SJSA1 (cell line): Measurements from ENCODE around the gene IL1RAPL1. TPM values are rescaled to one million over a fixed set of nuclear protein-coding genes. Genes with fewer than 3 reads are reported as not detected.

Experiments
- DNase-seq, 2 experiments: peaks; one replicate each; pipeline ENCODE4 v3.0.0-alpha.2; 2015 to 2020; ENCODE audit warnings: low spot score in 2 of 2, low read depth in 1 of 2
- H3K27ac ChIP-seq: fragments of 250-450 bp; sonication (Bioruptor Pico); 2 replicates; pipeline ENCODE4 v1.5.1; 2020; ENCODE audit warnings: mild to moderate bottlenecking, moderate library complexity
- H3K27me3 ChIP-seq: fragments of 250-450 bp; sonication (Bioruptor Pico); replicated peaks from 2 replicates; pipeline ENCODE4 v1.5.1; 2020; ENCODE audit warnings: mild to moderate bottlenecking, moderate library complexity
- H3K36me3 ChIP-seq: fragments of 250-450 bp; sonication (Bioruptor Pico); 2 replicates; pipeline ENCODE4 v1.5.1; 2020; ENCODE audit warnings: mild to moderate bottlenecking
- H3K4me1 ChIP-seq: fragments of 250-450 bp; sonication (Bioruptor Pico); replicated peaks from 2 replicates; pipeline ENCODE4 v1.6.1; 2021; ENCODE audit warnings: mild to moderate bottlenecking
- H3K4me3 ChIP-seq: fragments of 250-450 bp; sonication (Bioruptor Pico); 2 replicates; pipeline ENCODE4 v1.5.1; 2020; ENCODE audit warnings: mild to moderate bottlenecking
- H3K9me3 ChIP-seq: fragments of 250-450 bp; sonication (Bioruptor Pico); replicated peaks from 2 replicates; pipeline ENCODE4 v1.5.1; 2020; ENCODE audit warnings: mild to moderate bottlenecking
- total RNA-seq: library from RNA; depleted of rRNA; stranded (reverse); fragments of >200 nt; shearing (Covaris generic); gene quantifications from 2 replicates; pipeline ENCODE4 v1.2.3, GENCODE V29; 2014

Gene IL1RAPL1
- total RNA-seq, 1 experiment from 2014 or later = not detected

GRCh38 chrX:29453333-29453732 is 866.1 kb downstream of the IL1RAPL1 start:
- Histone ChIP-seq H3K4me3 (no peak overlapping the region), H3K27me3 (no peaks in the 10 kb centered on the region), H3K4me1 (no peaks in the 10 kb centered on the region), H3K27ac (no peak overlapping the region), H3K36me3 (no peaks in the 10 kb centered on the region), H3K9me3 (no peaks in the 10 kb centered on the region)
- DNase-seq = no peak

GRCh38 chrX:29455702-29456101 is 868.5 kb downstream of the IL1RAPL1 start:
- Histone ChIP-seq H3K27me3 (no peaks in the 10 kb centered on the region), H3K36me3 (no peaks in the 10 kb centered on the region), H3K4me3 (no peak overlapping the region), H3K9me3 (no peaks in the 10 kb centered on the region), H3K4me1 (no peaks in the 10 kb centered on the region), H3K27ac (no peak overlapping the region)
- DNase-seq = no peak

GRCh38 chrX:29461039-29461438 is 873.8 kb downstream of the IL1RAPL1 start:
- no peaks in the 10 kb centered on the region for H3K27me3 ChIP-seq
- H3K36me3 ChIP-seq = no peaks in the 10 kb centered on the region
- no peaks in the 10 kb centered on the region for H3K4me1 ChIP-seq
- no peaks in the 10 kb centered on the region for H3K9me3 ChIP-seq
- H3K27ac ChIP-seq = no peak overlapping the region
- DNase-seq = no peak
- no peak overlapping the region for H3K4me3 ChIP-seq

GRCh38 chrX:29466456-29466855 is 879.2 kb downstream of the IL1RAPL1 start:
- no peaks in the 10 kb centered on the region for H3K27me3 ChIP-seq
- no peak overlapping the region for H3K27ac ChIP-seq
- H3K36me3 ChIP-seq = no peaks in the 10 kb centered on the region
- H3K9me3 ChIP-seq = no peaks in the 10 kb centered on the region
- H3K4me1 ChIP-seq = no peaks in the 10 kb centered on the region
- no peak overlapping the region for H3K4me3 ChIP-seq
- DNase-seq = no peak

GRCh38 chrX:29468911-29469494 is 881.8 kb downstream of the IL1RAPL1 start:
- H3K27ac ChIP-seq = no peak overlapping the region
- H3K27me3 ChIP-seq = no peaks in the 10 kb centered on the region
- H3K4me1 ChIP-seq = no peaks in the 10 kb centered on the region
- H3K36me3 ChIP-seq = no peaks in the 10 kb centered on the region
- no peaks in the 10 kb centered on the region for H3K9me3 ChIP-seq
- no peak for DNase-seq
- H3K4me3 ChIP-seq = no peak overlapping the region

- Histone ChIP-seq H3K4me3 (no peak overlapping the region), H3K9me3 (no peaks in the 10 kb centered on the region), H3K27me3 (no peaks in the 10 kb centered on the region), H3K36me3 (no peaks in the 10 kb centered on the region), H3K4me1 (no peaks in the 10 kb centered on the region), H3K27ac (no peak overlapping the region)
- no peak for DNase-seq
Observed at GRCh38 chrX:29470030-29470429, 882.8 kb downstream of the IL1RAPL1 start.

GRCh38 chrX:29471829-29472228 is 884.6 kb downstream of the IL1RAPL1 start:
- DNase-seq = no peak
- Histone ChIP-seq H3K4me1 (no peaks in the 10 kb centered on the region), H3K9me3 (no peaks in the 10 kb centered on the region), H3K36me3 (no peaks in the 10 kb centered on the region), H3K27ac (no peak overlapping the region), H3K27me3 (no peaks in the 10 kb centered on the region), H3K4me3 (no peak overlapping the region)

- H3K27ac ChIP-seq = no peak overlapping the region
- no peak overlapping the region for H3K4me3 ChIP-seq
- H3K4me1 ChIP-seq = no peaks in the 10 kb centered on the region
- DNase-seq = no peak
- H3K36me3 ChIP-seq = no peaks in the 10 kb centered on the region
- H3K27me3 ChIP-seq = no peaks in the 10 kb centered on the region
- H3K9me3 ChIP-seq = no peaks in the 10 kb centered on the region
Observed at GRCh38 chrX:29477878-29478277, 890.6 kb downstream of the IL1RAPL1 start.

GRCh38 chrX:29478336-29479069 is 891.3 kb downstream of the IL1RAPL1 start:
- no peak overlapping the region for H3K4me3 ChIP-seq
- H3K27me3 ChIP-seq = no peaks in the 10 kb centered on the region
- no peaks in the 10 kb centered on the region for H3K4me1 ChIP-seq

GRCh38 chrX:29487214-29487613 is 900.0 kb downstream of the IL1RAPL1 start:
- H3K4me1 ChIP-seq = no peaks in the 10 kb centered on the region
- DNase-seq = no peak
- H3K27ac ChIP-seq = no peak overlapping the region
- no peaks in the 10 kb centered on the region for H3K9me3 ChIP-seq
- H3K36me3 ChIP-seq = no peaks in the 10 kb centered on the region
- no peak overlapping the region for H3K4me3 ChIP-seq
- H3K27me3 ChIP-seq = no peaks in the 10 kb centered on the region

More at GRCh38 chrX:29478336-29479069, 891.3 kb downstream of the IL1RAPL1 start:
- no peaks in the 10 kb centered on the region for H3K36me3 ChIP-seq
- no peak overlapping the region for H3K27ac ChIP-seq
- no peaks in the 10 kb centered on the region for H3K9me3 ChIP-seq
- peak in 1 of 2 experiments; percentile 2 for DNase-seq

- Histone ChIP-seq H3K27me3 (no peaks in the 10 kb centered on the region), H3K4me3 (no peak overlapping the region), H3K36me3 (no peaks in the 10 kb centered on the region), H3K27ac (no peak overlapping the region), H3K9me3 (no peaks in the 10 kb centered on the region), H3K4me1 (no peaks in the 10 kb centered on the region)
- DNase-seq = no peak
Observed at GRCh38 chrX:29487714-29488113, 900.5 kb downstream of the IL1RAPL1 start.

- H3K9me3 ChIP-seq = no peaks in the 10 kb centered on the region
- H3K36me3 ChIP-seq = no peaks in the 10 kb centered on the region
- no peak overlapping the region for H3K4me3 ChIP-seq
- H3K27ac ChIP-seq = no peak overlapping the region
- no peaks in the 10 kb centered on the region for H3K4me1 ChIP-seq
- DNase-seq = no peak
- H3K27me3 ChIP-seq = no peaks in the 10 kb centered on the region
Observed at GRCh38 chrX:29488919-29489318, 901.7 kb downstream of the IL1RAPL1 start.

- no peaks in the 10 kb centered on the region for H3K4me1 ChIP-seq
- no peak for DNase-seq
- H3K4me3 ChIP-seq = no peak overlapping the region
- no peak overlapping the region for H3K27ac ChIP-seq
- no peaks in the 10 kb centered on the region for H3K9me3 ChIP-seq
- no peaks in the 10 kb centered on the region for H3K27me3 ChIP-seq
- no peaks in the 10 kb centered on the region for H3K36me3 ChIP-seq
Observed at GRCh38 chrX:29490606-29491005, 903.4 kb downstream of the IL1RAPL1 start.

GRCh38 chrX:29491659-29492058 is 904.4 kb downstream of the IL1RAPL1 start:
- DNase-seq = no peak
- H3K9me3 ChIP-seq = no peaks in the 10 kb centered on the region
- H3K4me1 ChIP-seq = no peaks in the 10 kb centered on the region
- no peaks in the 10 kb centered on the region for H3K27me3 ChIP-seq
- H3K4me3 ChIP-seq = no peak overlapping the region
- no peak overlapping the region for H3K27ac ChIP-seq
- H3K36me3 ChIP-seq = no peaks in the 10 kb centered on the region
